Natural killer cell (primary cell): ENCODE measurements around the gene WDFY3. TPM values are rescaled to one million over a fixed set of nuclear protein-coding genes. Genes with fewer than 3 reads are reported as not detected.

Experiments
- ATAC-seq, 3 donors: fragments of 150-1000 bp in 2 of 3; fragments of 200-7000 bp in 1 of 3; cut with Tn5 transposase; 1 replicate in 1 of 3; 2 replicates in 2 of 3; pipeline ENCODE4 v1.10.0; 2021; ENCODE audit warnings: mild to moderate bottlenecking in 2 of 3, moderate library complexity in 2 of 3
- DNase-seq, 2 donors: peaks; one replicate each; pipeline versions ENCODE4 v3.0.0 to v3.0.0-alpha.2; 2013 to 2021; ENCODE audit warnings: mixed read lengths in 1 of 2
- H3K27ac ChIP-seq: one replicate; pipeline ENCODE4 v1.5.1; 2013; ENCODE audit warnings: mild to moderate bottlenecking, low read length
- H3K27me3 ChIP-seq: one replicate; pipeline ENCODE4 v1.6.1; 2013; ENCODE audit warnings: low read length; ENCODE audit not compliant: control insufficient read depth, insufficient read depth
- H3K36me3 ChIP-seq: one replicate; pipeline ENCODE4 v1.6.1; 2013; ENCODE audit warnings: low read length; ENCODE audit not compliant: control insufficient read depth, insufficient read depth
- H3K4me1 ChIP-seq: one replicate; pipeline ENCODE4 v1.6.1; 2013; ENCODE audit warnings: low read length; ENCODE audit not compliant: control insufficient read depth, insufficient read depth
- H3K4me3 ChIP-seq: one replicate; pipeline ENCODE4 v1.5.1; 2013; ENCODE audit warnings: low read length
- H3K9me3 ChIP-seq: one replicate; pipeline ENCODE4 v1.6.1; 2013; ENCODE audit warnings: low read length; ENCODE audit not compliant: control insufficient read depth, insufficient read depth
- H3K27ac Mint-ChIP-seq, 2 donors: one replicate each; pipeline ENCODE4 v1.8.0; 2022; ENCODE audit warnings: mild to moderate bottlenecking in 2 of 2, mixed read lengths in 2 of 2, moderate library complexity in 1 of 2
- H3K27me3 Mint-ChIP-seq, 2 donors: one replicate each; pipeline ENCODE4 v1.8.0; 2022; ENCODE audit warnings: low read depth in 2 of 2, mixed read lengths in 2 of 2
- H3K36me3 Mint-ChIP-seq: one replicate; pipeline ENCODE4 v1.8.0; 2022; ENCODE audit warnings: mixed read lengths
- H3K4me1 Mint-ChIP-seq, 2 donors: one replicate each; pipeline ENCODE4 v1.8.0; 2022; ENCODE audit warnings: mixed read lengths in 2 of 2
- H3K4me3 Mint-ChIP-seq: one replicate; pipeline ENCODE4 v1.8.0; 2022; ENCODE audit warnings: mild to moderate bottlenecking, moderate library complexity, mixed read lengths
- H3K9me3 Mint-ChIP-seq, 2 donors: one replicate each; pipeline ENCODE4 v1.8.0; 2022; ENCODE audit warnings: mixed read lengths in 2 of 2
- CTCF ChIP-seq: fragments of 200-600 bp; IDR thresholded peaks from one replicate; pipeline ENCODE4 v1.8.0; 2022; ENCODE audit warnings: antibody characterized with exemption
- WGBS: methylation state at CpG from one replicate; pipeline ENCODE4 v1.1.7; 2013; ENCODE audit warnings: missing lambda C conversion rate; ENCODE audit not compliant: insufficient coverage; 5-methylcytosine and 5-hydroxymethylcytosine counted together
- intact Hi-C: fragments of 100-400 bp; cut with micrococcal nuclease; formaldehyde crosslinking; loops from one replicate; pipeline ENCODE4 v1.14.2; 2022
- total RNA-seq, 4 donors: library from RNA; stranded (reverse); fragments of 120-200 nt in 1 of 4; gene quantifications; one replicate each; pipeline versions ENCODE4 v1.2.3 to v1.2.4, GENCODE V29; 2013 to 2022

The WDFY3 gene
- total RNA-seq, 3 donors from 2014 or later (not counting 1 experiment from before 2014, with no cell fraction given): 2.5 to 7.2 (median 6.0) TPM

- no peaks in the 10 kb centered on the region for H3K27me3 Mint-ChIP-seq
- no peak for DNase-seq
- no peaks in the 10 kb centered on the region for H3K36me3 ChIP-seq
- H3K4me3 ChIP-seq: no peak overlapping the region
- H3K36me3 Mint-ChIP-seq: no peaks in the 10 kb centered on the region
- H3K27ac ChIP-seq: no peak overlapping the region
- H3K9me3 Mint-ChIP-seq: peaks cover 0 to 7% of the 10 kb centered on the region in 2 donors
- no peak overlapping the region for H3K4me3 Mint-ChIP-seq
- TF ChIP-seq CTCF: no peak
- no peak overlapping the region for H3K27ac Mint-ChIP-seq
- no peak for ATAC-seq
- no peaks in the 10 kb centered on the region for H3K4me1 Mint-ChIP-seq
- no peaks in the 10 kb centered on the region for H3K4me1 ChIP-seq
- H3K9me3 ChIP-seq: no peaks in the 10 kb centered on the region
- intact Hi-C loops: no loop called here
- no peaks in the 10 kb centered on the region for H3K27me3 ChIP-seq
Observed at GRCh38 chr4:84738622-84739021, 227.9 kb downstream of the WDFY3 start.

GRCh38 chr4:84737656-84738055 lies 228.8 kb downstream of the WDFY3 start:
- Histone ChIP-seq H3K9me3 (no peaks in the 10 kb centered on the region), H3K4me3 (no peak overlapping the region), H3K27me3 (no peaks in the 10 kb centered on the region), H3K27ac (no peak overlapping the region), H3K4me1 (no peaks in the 10 kb centered on the region), H3K36me3 (no peaks in the 10 kb centered on the region)
- intact Hi-C loops: no loop called here
- peaks cover 0 to 4% of the 10 kb centered on the region in 2 donors for H3K9me3 Mint-ChIP-seq
- 88% methylated on average over 3 of the region's 3 CpGs for WGBS
- no peaks in the 10 kb centered on the region for H3K27me3 Mint-ChIP-seq
- no peaks in the 10 kb centered on the region for H3K4me1 Mint-ChIP-seq
- H3K27ac Mint-ChIP-seq: no peak overlapping the region
- TF ChIP-seq CTCF: no peak
- H3K36me3 Mint-ChIP-seq: no peaks in the 10 kb centered on the region
- no peak overlapping the region for H3K4me3 Mint-ChIP-seq
- no peak for ATAC-seq
- no peak for DNase-seq

- Histone ChIP-seq H3K9me3 (no peaks in the 10 kb centered on the region), H3K27me3 (no peaks in the 10 kb centered on the region), H3K4me3 (no peak overlapping the region), H3K4me1 (no peaks in the 10 kb centered on the region), H3K27ac (no peak overlapping the region), H3K36me3 (no peaks in the 10 kb centered on the region)
- Mint-ChIP-seq H3K9me3 (no peaks in the 10 kb centered on the region), H3K27me3 (no peaks in the 10 kb centered on the region), H3K4me1 (no peaks in the 10 kb centered on the region), H3K4me3 (no peak overlapping the region), H3K36me3 (no peaks in the 10 kb centered on the region), H3K27ac (no peak overlapping the region)
- no peak for DNase-seq
- no peak for TF ChIP-seq CTCF
- intact Hi-C loops: no loop called here
- ATAC-seq: no peak
Observed at GRCh38 chr4:84734037-84734436, 232.5 kb downstream of the WDFY3 start.

- Histone ChIP-seq H3K9me3 (no peaks in the 10 kb centered on the region), H3K4me1 (no peaks in the 10 kb centered on the region), H3K4me3 (no peak overlapping the region), H3K27ac (no peak overlapping the region), H3K36me3 (no peaks in the 10 kb centered on the region), H3K27me3 (no peaks in the 10 kb centered on the region)
- Mint-ChIP-seq H3K36me3 (no peaks in the 10 kb centered on the region), H3K4me3 (no peak overlapping the region), H3K27me3 (no peaks in the 10 kb centered on the region), H3K9me3 (no peaks in the 10 kb centered on the region), H3K4me1 (no peaks in the 10 kb centered on the region), H3K27ac (no peak overlapping the region)
- WGBS: 90% methylated on average over 11 of the region's 13 CpGs
- TF ChIP-seq CTCF: no peak
- intact Hi-C loops: no loop called here
- no peak for DNase-seq
- ATAC-seq: no peak
Observed at GRCh38 chr4:84733343-84734033, 233.0 kb downstream of the WDFY3 start.
